ENCODE data around the gene VPS25. TPM values are rescaled to one million over a fixed set of nuclear protein-coding genes. Genes with fewer than 3 reads are reported as not detected.
"Not testable (repeated sequence)": the region's sequence is repeated elsewhere in the genome, so short reads cannot be mapped to it uniquely, and the experiment has no call there.

The VPS25 gene
- total RNA-seq = 52.5 to 63.9 TPM (median 55.1 TPM) in 3 replicates
- long read RNA-seq, transcript VPS25-201 (6 exons, 1,101 nt) = major isoform, 87 of 102 reads
- long read RNA-seq, partial matches to known transcripts = 1 of 102 reads
- long read RNA-seq, other reads (novel, unspliced or antisense) = 13 of 102 reads

DNA sequence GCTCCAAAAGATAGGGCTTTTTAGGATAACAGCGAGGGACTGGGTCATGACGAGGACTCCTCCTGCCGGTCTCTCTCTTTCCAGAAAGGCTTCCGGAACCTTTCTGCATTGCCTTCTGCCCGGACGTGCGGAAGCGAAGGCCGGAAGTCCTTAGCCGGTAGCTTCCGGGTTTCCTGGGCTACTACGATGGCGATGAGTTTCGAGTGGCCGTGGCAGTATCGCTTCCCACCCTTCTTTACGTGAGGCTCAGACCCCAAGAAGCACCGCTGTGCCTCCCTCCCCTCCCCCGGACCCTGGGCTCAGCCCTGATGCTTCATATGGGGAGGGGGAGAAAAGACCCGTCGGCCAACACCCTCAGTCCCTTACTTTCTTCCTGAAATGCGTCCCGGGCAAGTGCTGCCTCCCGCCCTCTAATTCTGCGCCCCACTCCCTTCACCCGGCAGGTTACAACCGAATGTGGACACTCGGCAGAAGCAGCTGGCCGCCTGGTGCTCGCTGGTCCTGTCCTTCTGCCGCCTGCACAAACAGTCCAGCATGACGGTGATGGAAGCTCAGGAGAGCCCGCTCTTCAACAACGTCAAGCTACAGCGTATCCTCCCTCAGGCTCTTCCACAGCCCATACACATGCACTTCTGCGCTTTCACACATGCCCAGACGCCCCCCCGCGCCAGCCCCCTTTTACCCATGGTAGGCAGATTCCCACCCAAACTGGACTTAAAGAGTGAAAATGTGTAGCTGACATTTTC is at the start of gene VPS25:
TSS of gene VPS25 (plus strand) at position 160 of the 746 bp plus-strand sequence. CDS start at position 187, 27 bp downstream.
- DNase-seq (ENCODE audit: low spot score) = no peak
- H3K27ac Mint-ChIP-seq (ENCODE audit: unreplicated experiment) = peak within 1 kb of the TSS; percentile 97

DNA sequence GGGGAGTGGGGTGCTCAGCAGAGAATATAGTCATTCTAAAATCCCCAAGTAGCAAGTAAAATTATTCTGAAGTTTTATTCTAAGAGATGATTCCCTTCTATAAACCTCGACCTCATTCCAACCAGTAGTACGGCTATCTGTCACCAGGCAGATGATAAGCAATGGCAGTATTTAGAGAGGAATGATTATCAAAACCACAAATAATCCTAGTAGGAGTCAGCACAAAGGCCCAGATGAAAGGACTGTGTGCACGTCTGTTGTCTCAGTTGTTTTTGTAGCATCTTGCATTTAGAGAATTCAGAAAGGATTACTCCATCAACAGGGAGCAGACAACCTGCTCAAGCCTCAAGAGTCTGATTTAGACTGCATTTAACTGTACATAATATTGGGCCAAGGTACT is 49.6 kb upstream of the VPS25 start:
- Mint-ChIP-seq H3K36me3 (ENCODE audit: low read depth) (peaks cover 15% of the 10 kb centered on the region), H3K27me3 (ENCODE audit: low read depth) (no peaks in the 10 kb centered on the region), H3K4me1 (ENCODE audit: low read depth) (no peaks in the 10 kb centered on the region), H3K4me3 (ENCODE audit: unreplicated experiment) (no peak overlapping the region), H3K27ac (ENCODE audit: unreplicated experiment) (no peak overlapping the region), H3K9me3 (ENCODE audit: low read depth) (no peaks in the 10 kb centered on the region)
- DNase-seq (ENCODE audit: low spot score) = no peak
- TF ChIP-seq, protein P1, sequence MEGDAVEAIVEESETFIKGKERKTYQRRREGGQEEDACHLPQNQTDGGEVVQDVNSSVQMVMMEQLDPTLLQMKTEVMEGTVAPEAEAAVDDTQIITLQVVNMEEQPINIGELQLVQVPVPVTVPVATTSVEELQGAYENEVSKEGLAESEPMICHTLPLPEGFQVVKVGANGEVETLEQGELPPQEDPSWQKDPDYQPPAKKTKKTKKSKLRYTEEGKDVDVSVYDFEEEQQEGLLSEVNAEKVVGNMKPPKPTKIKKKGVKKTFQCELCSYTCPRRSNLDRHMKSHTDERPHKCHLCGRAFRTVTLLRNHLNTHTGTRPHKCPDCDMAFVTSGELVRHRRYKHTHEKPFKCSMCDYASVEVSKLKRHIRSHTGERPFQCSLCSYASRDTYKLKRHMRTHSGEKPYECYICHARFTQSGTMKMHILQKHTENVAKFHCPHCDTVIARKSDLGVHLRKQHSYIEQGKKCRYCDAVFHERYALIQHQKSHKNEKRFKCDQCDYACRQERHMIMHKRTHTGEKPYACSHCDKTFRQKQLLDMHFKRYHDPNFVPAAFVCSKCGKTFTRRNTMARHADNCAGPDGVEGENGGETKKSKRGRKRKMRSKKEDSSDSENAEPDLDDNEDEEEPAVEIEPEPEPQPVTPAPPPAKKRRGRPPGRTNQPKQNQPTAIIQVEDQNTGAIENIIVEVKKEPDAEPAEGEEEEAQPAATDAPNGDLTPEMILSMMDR (IDR thresholded peaks at IDR 0.05) = no peak

More for the DNA sequence above, at the start of gene VPS25:
- H3K27me3 Mint-ChIP-seq (ENCODE audit: low read depth) = no peaks in the 10 kb centered on the region
- H3K4me1 Mint-ChIP-seq (ENCODE audit: low read depth) = peaks cover 35% of the 10 kb centered on the region
- H3K36me3 Mint-ChIP-seq (ENCODE audit: low read depth) = peaks cover 5% of the 10 kb centered on the region
- H3K9me3 Mint-ChIP-seq (ENCODE audit: low read depth) = no peaks in the 10 kb centered on the region
- TF ChIP-seq, protein P1 (IDR thresholded peaks at IDR 0.05) = peak; percentile 53
- H3K4me3 Mint-ChIP-seq (ENCODE audit: unreplicated experiment) = peak within 1 kb of the TSS; percentile 100

DNA sequence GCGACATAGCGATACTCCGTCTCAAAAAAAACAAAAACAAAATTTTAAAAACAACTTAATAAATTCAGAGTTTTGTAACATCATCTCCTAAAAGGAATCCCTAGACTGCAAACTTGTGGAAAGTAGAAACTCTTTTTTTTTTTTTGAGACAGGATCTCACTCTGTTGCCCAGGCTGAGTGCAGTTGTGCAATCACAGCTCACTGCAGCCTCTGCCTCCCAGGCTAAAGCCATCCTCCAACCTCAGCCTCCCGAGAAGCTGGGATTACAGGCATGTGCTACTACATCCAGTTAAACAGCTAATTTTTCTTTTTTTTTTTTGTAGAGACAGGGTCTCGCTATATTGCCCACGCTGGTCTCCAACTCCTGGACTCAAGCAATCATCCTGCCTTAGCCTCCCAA is 48.1 kb upstream of the VPS25 start:
- Mint-ChIP-seq H3K27me3 (ENCODE audit: low read depth) (no peaks in the 10 kb centered on the region), H3K4me3 (ENCODE audit: unreplicated experiment) (no peak overlapping the region), H3K27ac (ENCODE audit: unreplicated experiment) (no peak overlapping the region), H3K9me3 (ENCODE audit: low read depth) (no peaks in the 10 kb centered on the region), H3K36me3 (ENCODE audit: low read depth) (peaks cover 17% of the 10 kb centered on the region), H3K4me1 (ENCODE audit: low read depth) (no peaks in the 10 kb centered on the region)
- TF ChIP-seq, protein P1 (IDR thresholded peaks at IDR 0.05) = no peak
- DNase-seq (ENCODE audit: low spot score) = no peak

DNA sequence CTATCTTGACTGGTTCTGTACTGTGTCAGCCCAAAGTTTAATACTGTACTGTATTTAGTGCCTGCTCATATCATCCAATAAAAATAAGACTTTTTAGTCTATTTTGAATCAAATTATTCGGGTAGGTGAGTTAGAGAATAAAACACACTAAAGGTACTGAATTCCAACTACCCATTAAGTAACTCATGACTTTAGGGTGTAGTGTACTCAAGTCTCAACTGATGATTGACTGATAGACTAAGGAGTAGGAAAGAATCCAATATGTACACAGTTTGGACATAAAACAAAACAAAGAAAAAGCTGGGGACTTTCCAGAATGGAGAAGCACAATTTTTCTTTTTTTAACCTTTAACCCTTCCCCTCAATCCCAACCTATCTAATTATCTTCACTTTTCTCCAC is 32.5 kb upstream of the VPS25 start:
- Mint-ChIP-seq H3K27me3 (ENCODE audit: low read depth) (no peaks in the 10 kb centered on the region), H3K4me1 (ENCODE audit: low read depth) (peaks cover 12% of the 10 kb centered on the region), H3K36me3 (ENCODE audit: low read depth) (no peaks in the 10 kb centered on the region), H3K9me3 (ENCODE audit: low read depth) (no peaks in the 10 kb centered on the region), H3K4me3 (ENCODE audit: unreplicated experiment) (no peak overlapping the region), H3K27ac (ENCODE audit: unreplicated experiment) (no peak overlapping the region)
- TF ChIP-seq, protein P1 (IDR thresholded peaks at IDR 0.05) = no peak
- no peak for DNase-seq (ENCODE audit: low spot score)

DNA sequence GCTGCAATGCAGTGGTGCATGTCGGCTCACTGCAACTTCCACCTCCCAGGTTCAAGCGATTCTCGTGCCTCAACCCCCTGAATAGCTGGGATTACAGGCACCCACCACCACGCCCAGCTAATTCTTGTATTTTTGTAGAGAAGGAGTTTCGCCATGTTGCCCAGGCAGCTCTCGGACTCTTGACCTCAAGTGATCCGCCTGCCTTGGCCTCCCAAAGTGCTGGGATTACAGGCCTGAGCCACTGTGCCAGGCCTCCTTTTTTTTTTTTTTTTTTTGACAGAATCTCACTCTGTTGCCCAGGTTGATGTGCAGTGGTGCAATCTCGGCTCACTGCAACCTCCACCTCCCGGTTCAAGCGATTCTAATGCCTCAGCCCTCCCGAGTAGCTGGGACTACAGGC is 30.3 kb upstream of the VPS25 start:
- not testable (repeated sequence) for H3K4me3 Mint-ChIP-seq (ENCODE audit: unreplicated experiment); H3K27ac Mint-ChIP-seq (ENCODE audit: unreplicated experiment); H3K27me3 Mint-ChIP-seq (ENCODE audit: low read depth); H3K36me3 Mint-ChIP-seq (ENCODE audit: low read depth); DNase-seq (ENCODE audit: low spot score); H3K9me3 Mint-ChIP-seq (ENCODE audit: low read depth)
- peaks cover 12% of the 10 kb centered on the region for H3K4me1 Mint-ChIP-seq (ENCODE audit: low read depth)

Measured in chondrocyte (in vitro differentiated cells).